ENCODE measurements around the gene MXD3.

Gene MXD3

DNA sequence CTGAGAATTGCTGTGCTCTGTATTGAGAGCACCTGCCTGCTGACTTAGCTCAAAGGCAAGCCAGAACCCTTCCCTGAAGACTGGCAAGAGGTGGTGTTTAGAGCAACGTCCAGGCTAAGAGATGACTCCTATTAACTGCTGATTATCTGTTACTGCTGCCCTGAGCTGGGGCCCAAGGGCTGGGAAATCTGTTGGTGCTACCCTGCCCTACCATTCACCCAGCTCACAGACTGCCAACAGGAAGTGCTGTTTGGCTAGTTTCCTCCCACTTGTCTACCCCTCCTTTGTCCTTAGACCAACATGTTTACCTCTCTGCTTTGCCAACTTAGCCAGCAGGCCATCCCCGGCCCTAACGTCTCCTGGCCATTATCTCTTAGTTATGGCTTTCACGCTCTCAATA, 15.1 kb downstream of the MXD3 start:
- peaks cover 33% of the 10 kb centered on the region for H3K4me1 ChIP-seq (ENCODE audit: insufficient read depth, low read length, severe bottlenecking)
- H3K4me2 ChIP-seq (ENCODE audit: low read length), result no peak overlapping the region
- no peaks in the 10 kb centered on the region for H3K27me3 ChIP-seq (ENCODE audit: insufficient read depth, low read length)
- TF ChIP-seq, protein P1, sequence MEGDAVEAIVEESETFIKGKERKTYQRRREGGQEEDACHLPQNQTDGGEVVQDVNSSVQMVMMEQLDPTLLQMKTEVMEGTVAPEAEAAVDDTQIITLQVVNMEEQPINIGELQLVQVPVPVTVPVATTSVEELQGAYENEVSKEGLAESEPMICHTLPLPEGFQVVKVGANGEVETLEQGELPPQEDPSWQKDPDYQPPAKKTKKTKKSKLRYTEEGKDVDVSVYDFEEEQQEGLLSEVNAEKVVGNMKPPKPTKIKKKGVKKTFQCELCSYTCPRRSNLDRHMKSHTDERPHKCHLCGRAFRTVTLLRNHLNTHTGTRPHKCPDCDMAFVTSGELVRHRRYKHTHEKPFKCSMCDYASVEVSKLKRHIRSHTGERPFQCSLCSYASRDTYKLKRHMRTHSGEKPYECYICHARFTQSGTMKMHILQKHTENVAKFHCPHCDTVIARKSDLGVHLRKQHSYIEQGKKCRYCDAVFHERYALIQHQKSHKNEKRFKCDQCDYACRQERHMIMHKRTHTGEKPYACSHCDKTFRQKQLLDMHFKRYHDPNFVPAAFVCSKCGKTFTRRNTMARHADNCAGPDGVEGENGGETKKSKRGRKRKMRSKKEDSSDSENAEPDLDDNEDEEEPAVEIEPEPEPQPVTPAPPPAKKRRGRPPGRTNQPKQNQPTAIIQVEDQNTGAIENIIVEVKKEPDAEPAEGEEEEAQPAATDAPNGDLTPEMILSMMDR (IDR thresholded peaks at IDR 0.05; ENCODE audit: low read length), result no peak
- TF ChIP-seq EZH2 (IDR thresholded peaks at IDR 0.05; ENCODE audit: borderline replicate concordance, low read length), result no peak
- peaks cover 74% of the 10 kb centered on the region for H3K36me3 ChIP-seq (ENCODE audit: insufficient read depth, low read length)
- no peak overlapping the region for H2AFZ ChIP-seq (ENCODE audit: low read length)
- H3K9me2 ChIP-seq (ENCODE audit: low read depth, low read length), result no peaks in the 10 kb centered on the region
- H4K20me1 ChIP-seq (ENCODE audit: insufficient read depth, low read length), result no peaks in the 10 kb centered on the region
- no peaks in the 10 kb centered on the region for H3K9me3 ChIP-seq (ENCODE audit: low read length)
- peak overlapping the region; percentile 27 for H3K27ac ChIP-seq (ENCODE audit: low read depth, low read length, poor library complexity, severe bottlenecking)
- H3K79me2 ChIP-seq (ENCODE audit: insufficient read depth, low read length), result no peaks in the 10 kb centered on the region
- no peak overlapping the region for H3K9ac ChIP-seq (ENCODE audit: low read length)
- H3K4me3 ChIP-seq (ENCODE audit: low read depth, low read length, poor library complexity, severe bottlenecking), result no peak overlapping the region
- no peaks in the 10 kb centered on the region; the same call in 1 of the 2 replicates for H3F3A ChIP-seq (ENCODE audit: insufficient read depth, low read length)

DNA sequence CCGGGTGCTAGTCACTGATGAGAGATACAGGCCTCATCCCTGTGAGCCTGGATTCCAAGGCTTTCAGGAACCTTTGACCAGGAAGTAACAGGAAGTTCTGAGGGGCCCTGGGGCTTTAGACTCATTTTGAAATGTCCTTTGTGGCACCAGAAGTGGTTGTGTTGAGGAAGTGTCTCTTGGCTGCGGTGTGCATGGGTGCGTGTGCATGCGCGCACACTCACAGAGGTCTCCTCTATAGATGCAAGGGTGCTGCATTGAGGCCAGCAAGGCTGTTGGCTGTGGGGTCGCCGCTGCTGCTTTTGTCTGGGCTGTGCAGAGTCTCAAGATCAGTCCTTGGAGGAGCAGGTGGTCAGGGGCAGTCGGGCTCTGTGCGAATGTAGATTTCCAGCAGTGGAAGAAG, 15.8 kb downstream of the MXD3 start:
- TF ChIP-seq EZH2 (IDR thresholded peaks at IDR 0.05; ENCODE audit: borderline replicate concordance, low read length), result no peak
- TF ChIP-seq, protein P1 (IDR thresholded peaks at IDR 0.05; ENCODE audit: low read length), result no peak
- Histone ChIP-seq H3K4me1 (ENCODE audit: insufficient read depth, low read length, severe bottlenecking) (peaks cover 29% of the 10 kb centered on the region), H3K9me3 (ENCODE audit: low read length) (no peaks in the 10 kb centered on the region), H2AFZ (ENCODE audit: low read length) (no peak overlapping the region), H3K9ac (ENCODE audit: low read length) (no peak overlapping the region), H3K27ac (ENCODE audit: low read depth, low read length, poor library complexity, severe bottlenecking) (no peak overlapping the region), H3K4me2 (ENCODE audit: low read length) (no peak overlapping the region), H3K4me3 (ENCODE audit: low read depth, low read length, poor library complexity, severe bottlenecking) (no peak overlapping the region), H3F3A (ENCODE audit: insufficient read depth, low read length) (no peaks in the 10 kb centered on the region; the same call in 1 of the 2 replicates), H3K27me3 (ENCODE audit: insufficient read depth, low read length) (no peaks in the 10 kb centered on the region), H3K79me2 (ENCODE audit: insufficient read depth, low read length) (no peaks in the 10 kb centered on the region), H3K36me3 (ENCODE audit: insufficient read depth, low read length) (peaks cover 72% of the 10 kb centered on the region), H3K9me2 (ENCODE audit: low read depth, low read length) (no peaks in the 10 kb centered on the region), H4K20me1 (ENCODE audit: insufficient read depth, low read length) (no peaks in the 10 kb centered on the region)

DNA sequence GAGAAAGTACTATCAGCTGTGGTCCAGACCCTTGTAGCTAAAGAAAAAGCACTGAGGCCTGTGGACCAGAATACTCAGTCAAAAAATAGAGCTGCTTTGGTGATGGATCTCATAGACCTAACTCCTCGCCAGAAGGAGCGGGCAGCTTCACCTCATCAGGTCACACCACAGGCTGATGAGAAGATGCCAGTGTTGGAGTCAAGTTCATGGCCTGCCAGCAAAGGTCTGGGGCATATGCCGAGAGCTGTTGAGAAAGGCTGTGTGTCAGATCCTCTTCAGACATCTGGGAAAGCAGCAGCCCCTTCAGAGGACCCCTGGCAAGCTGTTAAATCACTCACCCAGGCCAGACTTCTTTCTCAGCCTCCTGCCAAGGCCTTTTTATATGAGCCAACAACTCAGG, 17.1 kb downstream of the MXD3 start:
- TF ChIP-seq EZH2 (IDR thresholded peaks at IDR 0.05; ENCODE audit: borderline replicate concordance, low read length), result no peak
- TF ChIP-seq, protein P1 (IDR thresholded peaks at IDR 0.05; ENCODE audit: low read length), result no peak
- Histone ChIP-seq H3K27me3 (ENCODE audit: insufficient read depth, low read length) (no peaks in the 10 kb centered on the region), H3K4me3 (ENCODE audit: low read depth, low read length, poor library complexity, severe bottlenecking) (no peak overlapping the region), H4K20me1 (ENCODE audit: insufficient read depth, low read length) (no peaks in the 10 kb centered on the region), H2AFZ (ENCODE audit: low read length) (no peak overlapping the region), H3K4me1 (ENCODE audit: insufficient read depth, low read length, severe bottlenecking) (peaks cover 22% of the 10 kb centered on the region), H3K36me3 (ENCODE audit: insufficient read depth, low read length) (peaks cover 81% of the 10 kb centered on the region), H3K9me2 (ENCODE audit: low read depth, low read length) (no peaks in the 10 kb centered on the region), H3F3A (ENCODE audit: insufficient read depth, low read length) (no peaks in the 10 kb centered on the region), H3K4me2 (ENCODE audit: low read length) (no peak overlapping the region), H3K79me2 (ENCODE audit: insufficient read depth, low read length) (no peaks in the 10 kb centered on the region), H3K27ac (ENCODE audit: low read depth, low read length, poor library complexity, severe bottlenecking) (no peak overlapping the region), H3K9ac (ENCODE audit: low read length) (no peak overlapping the region), H3K9me3 (ENCODE audit: low read length) (no peaks in the 10 kb centered on the region)

All from OCI-LY1 (cell line).